Ovary (tissue), 9 donors: ENCODE data around the gene KCNIP3. TPM values are rescaled to one million over a fixed set of nuclear protein-coding genes. Genes with fewer than 3 reads are reported as not detected.

Experiments
- DNase-seq, 5 donors: peaks; one replicate each; pipeline ENCODE4 v3.0.0-alpha.2; 2019 to 2020
- H3K27ac ChIP-seq, 2 donors: fragments of 200-600 bp; one replicate each; pipeline versions ENCODE4 v1.5.1 to v1.8.0; 2019 to 2022
- H3K27me3 ChIP-seq: fragments of 200-600 bp; one replicate; pipeline ENCODE4 v1.8.0; 2022
- H3K36me3 ChIP-seq: fragments of 200-600 bp; sonication (generic); one replicate; pipeline ENCODE4 v1.5.1; 2019
- H3K4me1 ChIP-seq: one replicate; pipeline ENCODE4 v1.8.1; 2013; ENCODE audit warnings: mild to moderate bottlenecking, moderate library complexity; ENCODE audit not compliant: insufficient read depth
- H3K4me3 ChIP-seq: fragments of 200-600 bp; sonication (generic); one replicate; pipeline ENCODE4 v1.5.1; 2017
- H3K9me3 ChIP-seq, 2 donors: fragments of 200-600 bp in 1 of 2; sonication (generic) in 1 of 2; one replicate each; pipeline versions ENCODE4 v1.5.1 to v1.8.1; 2013 to 2019; ENCODE audit warnings: mild to moderate bottlenecking in 1 of 2, moderate library complexity in 1 of 2
- CTCF ChIP-seq, 3 donors: fragments of 450-650 bp in 2 of 3; fragments of 200-600 bp in 1 of 3; IDR thresholded peaks; one replicate each; pipeline versions ENCODE4 v1.5.1 to v1.8.0; 2016 to 2022; ENCODE audit warnings: antibody characterized with exemption in 3 of 3, mild to moderate bottlenecking in 1 of 3
- EP300 ChIP-seq: sonication (generic); formaldehyde crosslinking; IDR thresholded peaks from one replicate; pipeline ENCODE4 v1.6.1; 2017; ENCODE audit warnings: antibody characterized with exemption
- POLR2A ChIP-seq: fragments of 450-650 bp; IDR thresholded peaks from one replicate; pipeline ENCODE4 v1.6.1; 2017; ENCODE audit warnings: antibody characterized with exemption, mild to moderate bottlenecking, moderate library complexity
- WGBS, 3 donors: extraction: QIAGEN DNeasy Blood & Tissue Kit in 1 of 3; methylation state at CpG; one replicate each; pipeline versions ENCODE4 v1.1.5 to v1.1.7; 2013 to 2017; 5-methylcytosine and 5-hydroxymethylcytosine counted together
- intact Hi-C, 4 donors: fragments of 100-400 bp; cut with DNase I; formaldehyde crosslinking; loops; one replicate each; pipeline versions ENCODE4 v1.11.0 to v1.15.1; 2022 to 2023
- polyA plus RNA-seq, 2 donors: library from polyadenylated mRNA; stranded (reverse); fragments of 200-250 nt in 1 of 2; fragments of 350-450 nt in 1 of 2; fragmentation: Illumina TruSeq in 1 of 2; extraction: RNeasy Lipid Tissue Mini Kit (QIAGEN cat#74804) in 1 of 2; gene quantifications; one replicate each; pipeline ENCODE4 v1.2.3, GENCODE V29; 2013 to 2014
- total RNA-seq, 7 donors: library from RNA; depleted of rRNA in 2 of 7; stranded (reverse); fragments of >200 nt in 2 of 7; fragmentation: NEBNext Ultra II Directional in 3 of 7; extraction: Animal tissue kit (Norgen Biotek cat#: 25700) in 3 of 7; gene quantifications; one replicate each; pipeline versions ENCODE4 v1.1.0 to v1.2.4, GENCODE V29; 2016 to 2023
- donor health status: DM: no; HTN: no; CAD: no; lungs with moderate emphysema.
- donor health status: DM: no; HTN: no; CAD: no.
- donor health status: Bipolar disorder and iron deficiency.
- donor health status: DM: yes; HTN: yes; CAD: no.
- donor health status: DM: no; HTN: no; CAD: no.
- donor health status: DM: yes; HTN: yes; CAD: no.

Gene KCNIP3
- total and polyA plus RNA-seq, 9 donors: 2.2 to 26.0 (median 11.7) TPM

GRCh38 chr2:95287336-95287735, 9.8 kb upstream of the KCNIP3 start:
- Histone ChIP-seq H3K36me3 (no peaks in the 10 kb centered on the region), H3K27ac (no peak overlapping the region), H3K4me3 (no peak overlapping the region), H3K4me1 (no peaks in the 10 kb centered on the region), H3K9me3 (no peaks in the 10 kb centered on the region), H3K27me3 (no peaks in the 10 kb centered on the region)
- no peak for TF ChIP-seq CTCF (IDR thresholded peaks at IDR 0.05)
- TF ChIP-seq POLR2A: no peak
- no peak for TF ChIP-seq EP300
- WGBS, 3 donors: 78 to 80% (median 79%) methylated on average over 8 of the region's 8 CpGs
- DNase-seq: no peak
- intact Hi-C loops: no loop called here

GRCh38 chr2:95287806-95288205, 9.3 kb upstream of the KCNIP3 start:
- no peaks in the 10 kb centered on the region for H3K4me1 ChIP-seq
- 94 to 100% (median 99%) methylated on average over 5 of the region's 5 CpGs for WGBS, 3 donors
- no peak for TF ChIP-seq EP300
- no peak for TF ChIP-seq POLR2A
- TF ChIP-seq CTCF (IDR thresholded peaks at IDR 0.05): no peak
- no peak overlapping the region for H3K27ac ChIP-seq
- H3K36me3 ChIP-seq: no peaks in the 10 kb centered on the region
- H3K27me3 ChIP-seq: no peaks in the 10 kb centered on the region
- H3K9me3 ChIP-seq: no peaks in the 10 kb centered on the region
- no peak overlapping the region for H3K4me3 ChIP-seq
- intact Hi-C loops: no loop called here
- no peak for DNase-seq

GRCh38 chr2:95289253-95289652, 7.9 kb upstream of the KCNIP3 start:
- DNase-seq: no peak
- no peak overlapping the region for H3K27ac ChIP-seq
- H3K27me3 ChIP-seq: no peaks in the 10 kb centered on the region
- whole genome bisulfite sequencing, 3 donors: 68 to 71% (median 69%) methylated on average over 7 of the region's 7 CpGs
- no peak overlapping the region for H3K4me3 ChIP-seq
- H3K4me1 ChIP-seq: no peaks in the 10 kb centered on the region
- TF ChIP-seq POLR2A: no peak
- no peak for TF ChIP-seq CTCF (IDR thresholded peaks at IDR 0.05)
- TF ChIP-seq EP300: no peak
- no peaks in the 10 kb centered on the region for H3K36me3 ChIP-seq
- intact Hi-C loops: no loop called here
- H3K9me3 ChIP-seq: no peaks in the 10 kb centered on the region

GRCh38 chr2:95291222-95291621, 5.9 kb upstream of the KCNIP3 start:
- no peaks in the 10 kb centered on the region for H3K27me3 ChIP-seq
- no peak for DNase-seq
- no peak overlapping the region for H3K4me3 ChIP-seq
- no peaks in the 10 kb centered on the region for H3K36me3 ChIP-seq
- no peak overlapping the region for H3K27ac ChIP-seq
- H3K4me1 ChIP-seq: no peaks in the 10 kb centered on the region
- no peaks in the 10 kb centered on the region for H3K9me3 ChIP-seq
- TF ChIP-seq POLR2A (no peak), CTCF (IDR thresholded peaks at IDR 0.05) (no peak), EP300 (no peak)
- intact Hi-C loops: no loop called here
